HG02798 (cell line): Measurements from ENCODE around the gene SLC37A1.
A peak's percentile ranks its signal among the peaks of the same experiment; 100 is the strongest.

Experiments
- ATAC-seq: cut with Tn5 transposase; IDR thresholded peaks from one replicate; pipeline ENCODE4 v1.9.1; 2021; ENCODE audit warnings: mild to moderate bottlenecking; ENCODE audit not compliant: unreplicated experiment, poor library complexity

SLC37A1 gene

GRCh38 chr21:42500225-42500624 lies 13.4 kb upstream of the SLC37A1 start:
- ATAC-seq: no peak

- ATAC-seq: no peak
These were observed 12.9 kb upstream of the SLC37A1 start for GRCh38 chr21:42500736-42501135.

DNA sequence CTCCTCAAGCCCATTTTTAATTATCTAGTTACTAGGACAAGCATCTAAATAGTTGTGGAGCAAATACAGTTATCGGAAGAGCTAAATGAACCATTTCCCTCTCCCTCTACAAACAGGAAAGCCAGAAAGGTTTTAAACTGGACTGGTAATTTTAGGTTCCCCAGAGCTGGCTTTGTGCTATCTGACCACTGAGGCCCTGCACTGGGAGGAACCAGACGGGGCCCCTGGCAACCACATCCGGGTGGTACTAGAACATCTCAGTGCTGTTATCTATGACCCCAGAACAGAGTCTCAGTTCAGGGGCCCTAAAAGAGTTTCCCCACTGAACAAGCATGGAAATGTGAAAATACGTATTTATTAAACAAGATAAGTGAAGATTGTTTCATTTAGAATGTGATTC lies 9.9 kb upstream of the SLC37A1 start:
- no peak for ATAC-seq

DNA sequence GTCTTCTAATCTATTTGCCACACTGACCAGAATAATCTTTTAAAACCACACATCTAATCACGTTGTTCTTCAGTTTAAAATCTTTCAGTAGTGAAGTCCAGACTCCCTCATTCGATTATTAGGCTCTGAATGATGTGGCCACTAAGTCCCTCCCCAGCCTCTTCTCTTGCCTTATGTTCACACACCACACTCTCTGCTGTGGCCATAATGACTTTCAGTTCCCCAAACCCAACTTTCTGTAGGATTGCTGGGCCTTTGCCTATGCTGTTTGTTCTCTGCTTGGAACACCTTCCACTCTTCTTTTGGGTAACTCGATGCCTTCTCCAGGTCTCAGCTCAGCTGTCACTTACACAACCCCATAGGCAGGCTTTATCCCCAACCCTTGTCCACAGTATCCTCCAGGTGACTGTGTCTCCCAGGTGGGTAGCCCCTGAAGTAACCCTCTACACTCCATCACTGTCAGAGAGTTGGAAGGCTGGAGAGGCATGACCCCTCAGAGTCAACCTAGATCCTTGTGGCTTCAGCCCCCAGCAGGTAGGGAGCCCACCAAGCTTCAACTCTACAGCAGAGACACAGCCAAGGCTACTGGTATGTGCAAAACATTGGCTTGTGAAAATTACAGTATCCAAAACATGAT lies 8.4 kb upstream of the SLC37A1 start:
- ATAC-seq: peak; percentile 80

GRCh38 chr21:42507418-42507817 lies 6.2 kb upstream of the SLC37A1 start:
- no peak for ATAC-seq

DNA sequence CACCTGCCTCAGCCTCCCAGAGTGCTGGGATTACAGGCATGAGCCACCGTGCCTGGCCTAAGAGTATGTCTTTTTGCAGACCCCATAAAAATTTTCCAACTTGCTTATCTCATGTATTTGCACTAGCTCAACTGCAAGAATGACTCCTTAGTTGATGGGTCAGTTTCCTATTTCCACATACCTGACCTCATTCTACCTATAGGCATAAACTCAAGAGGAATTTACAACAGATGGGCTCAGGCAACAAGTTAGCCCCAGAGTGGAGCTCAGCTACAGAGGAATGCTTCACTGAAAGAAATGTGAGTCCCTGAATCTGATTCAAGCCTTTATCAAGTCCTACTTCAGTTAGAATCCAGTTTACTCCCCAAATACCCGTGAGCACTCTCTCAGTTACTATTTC lies 5.3 kb upstream of the SLC37A1 start:
- ATAC-seq: no peak

DNA sequence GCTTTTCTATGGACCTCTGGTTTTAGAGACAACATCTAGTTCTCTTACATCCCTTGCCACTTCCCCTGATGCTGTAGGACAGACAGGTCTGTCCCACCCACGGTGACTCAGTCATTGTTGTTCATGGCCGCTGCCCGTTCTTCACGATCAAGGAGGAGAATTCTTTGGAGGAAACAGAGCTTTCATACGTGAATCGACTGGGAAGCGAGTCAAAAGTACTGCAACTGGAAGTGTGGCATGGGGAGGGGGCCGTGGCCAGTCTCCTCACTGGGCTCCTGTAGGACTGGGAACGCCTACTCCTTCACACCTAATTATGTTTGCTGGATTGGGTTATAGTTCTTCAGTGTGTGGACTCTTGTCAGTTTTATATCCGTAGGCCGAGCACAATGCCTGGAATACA lies 4.4 kb upstream of the SLC37A1 start:
- ATAC-seq: no peak

- ATAC-seq: no peak
These were observed 1.2 kb upstream of the SLC37A1 start for GRCh38 chr21:42512346-42513034.

DNA sequence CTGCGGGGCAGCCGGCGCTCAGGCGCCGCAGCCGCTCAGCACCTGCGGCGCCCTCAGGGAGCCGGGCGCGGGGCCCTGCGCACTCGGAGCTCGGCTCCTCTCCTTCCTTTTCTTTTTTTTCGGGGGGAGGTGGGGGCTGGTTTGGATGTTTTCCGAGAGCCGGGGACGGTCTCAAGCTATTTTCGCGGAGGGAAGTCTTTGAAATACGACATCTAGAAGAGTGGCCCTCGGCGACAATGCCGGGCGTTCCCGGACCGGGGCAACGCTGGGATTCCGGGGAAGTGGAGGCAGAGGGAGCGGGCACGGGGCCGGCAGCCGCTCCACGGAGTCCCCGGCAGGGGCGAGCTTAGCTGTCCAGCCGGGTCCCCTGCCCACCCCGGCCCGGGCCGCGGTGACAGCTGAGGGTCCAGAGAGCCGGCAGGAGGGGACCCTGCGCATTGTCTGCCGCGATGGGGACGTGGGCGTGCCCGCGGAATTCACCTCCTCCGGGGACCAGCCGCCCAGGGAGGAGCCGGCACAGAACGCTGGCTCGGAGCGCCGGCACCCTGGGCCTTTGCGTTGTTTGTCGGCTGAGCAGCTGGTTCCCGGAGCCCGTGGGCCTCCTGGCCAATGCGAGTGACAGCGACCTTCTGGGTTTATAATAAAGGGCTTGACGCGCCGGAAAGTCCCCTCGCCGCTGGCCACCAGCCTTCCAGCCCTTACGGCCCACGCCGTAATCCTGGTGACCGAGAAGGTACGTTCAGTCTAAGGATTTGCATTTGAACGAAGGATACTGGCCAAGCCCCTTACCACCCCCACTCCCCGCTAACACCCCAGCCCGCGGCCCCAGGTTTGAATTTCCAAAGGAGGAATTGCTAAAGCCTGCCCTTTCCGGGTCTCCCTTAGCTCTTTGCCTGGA lies 582 bp downstream of the SLC37A1 start:
- peak; percentile 55 for ATAC-seq

- no peak for ATAC-seq
These were observed 1.2 kb downstream of the SLC37A1 start for GRCh38 chr21:42514883-42515228.

- ATAC-seq: no peak
These were observed 2.3 kb downstream of the SLC37A1 start for GRCh38 chr21:42515708-42516502.

DNA sequence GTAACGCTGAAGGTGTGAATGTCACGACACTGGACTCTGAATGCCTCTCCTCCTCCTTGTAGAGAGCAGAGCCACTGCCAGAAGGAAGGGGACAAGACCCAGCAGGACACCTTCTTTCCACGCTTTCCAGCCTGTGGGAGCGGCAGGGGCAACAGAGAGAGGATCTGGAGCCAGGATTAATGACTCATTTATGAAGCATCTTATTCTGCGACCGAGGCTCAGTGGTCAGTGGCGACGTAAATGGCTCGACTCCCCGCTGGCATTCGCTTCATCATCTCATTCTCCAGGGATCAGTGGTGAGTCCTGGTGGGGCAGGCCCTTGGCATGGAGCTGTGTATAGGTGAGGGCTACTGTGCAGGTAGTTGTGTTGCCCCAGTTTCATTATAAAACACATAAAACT lies 4.6 kb downstream of the SLC37A1 start:
- no peak for ATAC-seq

- no peak for ATAC-seq
These were observed 5.0 kb downstream of the SLC37A1 start for GRCh38 chr21:42518626-42519025.

- no peak for ATAC-seq
These were observed 7.1 kb downstream of the SLC37A1 start for GRCh38 chr21:42520628-42521253.

- no peak for ATAC-seq
These were observed 7.7 kb downstream of the SLC37A1 start for GRCh38 chr21:42521384-42521783.

DNA sequence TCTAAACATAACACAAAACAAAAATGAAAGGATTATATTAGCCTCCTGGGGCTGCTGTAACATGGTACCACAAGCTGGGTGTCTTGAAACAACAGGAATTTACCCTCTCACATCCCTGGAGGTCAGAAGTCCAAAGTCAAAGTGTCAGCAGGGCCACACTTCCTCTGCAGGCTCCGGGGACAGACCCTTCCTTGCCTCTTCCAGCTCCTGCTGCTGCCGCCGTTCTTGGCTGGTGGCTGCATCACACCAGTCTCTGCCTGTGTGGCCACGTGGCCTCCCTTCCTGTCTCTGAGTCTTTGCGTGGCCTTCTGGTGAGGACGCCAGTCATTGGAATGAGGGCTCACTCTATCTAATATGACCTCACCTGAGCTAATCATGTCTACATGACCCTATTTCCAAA lies 8.2 kb downstream of the SLC37A1 start:
- no peak for ATAC-seq

GRCh38 chr21:42522271-42522670 lies 8.6 kb downstream of the SLC37A1 start:
- ATAC-seq: no peak

- ATAC-seq: no peak
These were observed 9.1 kb downstream of the SLC37A1 start for GRCh38 chr21:42522771-42523170.

DNA sequence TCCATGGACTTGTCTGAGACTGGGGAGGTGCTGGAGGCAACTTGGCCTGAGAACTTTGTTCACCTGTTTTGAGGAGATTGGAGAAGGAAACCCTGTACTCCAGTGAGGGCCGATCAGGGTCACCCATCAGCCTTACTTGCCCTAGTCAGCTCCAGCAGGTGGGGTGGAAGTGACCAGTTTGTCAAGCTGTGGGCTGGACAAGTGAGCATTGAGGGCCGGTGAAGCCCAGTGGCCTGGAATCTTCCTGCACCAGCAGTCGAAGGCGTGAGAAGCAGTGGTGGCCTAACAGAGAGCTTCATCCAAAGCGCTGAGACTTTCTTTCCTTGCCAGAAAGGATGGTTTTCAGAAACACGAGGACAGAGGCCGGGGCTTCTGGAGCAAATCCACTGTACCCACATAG lies 9.6 kb downstream of the SLC37A1 start:
- ATAC-seq: no peak

DNA sequence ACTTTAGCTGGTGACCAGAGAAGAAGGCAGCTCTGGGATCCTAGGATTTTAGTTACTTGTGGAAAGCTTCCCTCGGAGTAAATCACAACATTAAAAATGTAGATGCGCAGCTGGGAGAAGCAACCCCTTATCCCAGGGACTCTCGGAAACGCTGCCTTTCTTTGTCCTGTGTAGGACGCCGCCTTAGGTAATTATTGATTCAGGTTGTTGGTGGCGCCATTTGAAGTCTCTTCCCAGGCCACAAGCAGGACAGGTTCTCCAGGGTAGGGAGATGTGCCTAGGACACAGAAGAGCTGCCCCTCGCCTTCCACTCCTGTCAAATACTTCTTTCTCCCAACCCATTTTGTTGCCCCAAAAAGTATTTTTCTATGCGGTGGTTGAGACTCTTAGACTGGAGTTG lies 10.3 kb downstream of the SLC37A1 start:
- ATAC-seq: no peak
